ENCODE data around the gene TYK2. TPM values are rescaled to one million over a fixed set of nuclear protein-coding genes. Genes with fewer than 3 reads are reported as not detected.
A peak's percentile ranks its signal among the peaks of the same experiment; 100 is the strongest.

Gene TYK2
- total and polyA plus RNA-seq, 2 of the 13 experiments (the other 11 are each of a cell fraction or from before 2014, with no cell fraction given): 38.8 to 60.1 TPM

DNA sequence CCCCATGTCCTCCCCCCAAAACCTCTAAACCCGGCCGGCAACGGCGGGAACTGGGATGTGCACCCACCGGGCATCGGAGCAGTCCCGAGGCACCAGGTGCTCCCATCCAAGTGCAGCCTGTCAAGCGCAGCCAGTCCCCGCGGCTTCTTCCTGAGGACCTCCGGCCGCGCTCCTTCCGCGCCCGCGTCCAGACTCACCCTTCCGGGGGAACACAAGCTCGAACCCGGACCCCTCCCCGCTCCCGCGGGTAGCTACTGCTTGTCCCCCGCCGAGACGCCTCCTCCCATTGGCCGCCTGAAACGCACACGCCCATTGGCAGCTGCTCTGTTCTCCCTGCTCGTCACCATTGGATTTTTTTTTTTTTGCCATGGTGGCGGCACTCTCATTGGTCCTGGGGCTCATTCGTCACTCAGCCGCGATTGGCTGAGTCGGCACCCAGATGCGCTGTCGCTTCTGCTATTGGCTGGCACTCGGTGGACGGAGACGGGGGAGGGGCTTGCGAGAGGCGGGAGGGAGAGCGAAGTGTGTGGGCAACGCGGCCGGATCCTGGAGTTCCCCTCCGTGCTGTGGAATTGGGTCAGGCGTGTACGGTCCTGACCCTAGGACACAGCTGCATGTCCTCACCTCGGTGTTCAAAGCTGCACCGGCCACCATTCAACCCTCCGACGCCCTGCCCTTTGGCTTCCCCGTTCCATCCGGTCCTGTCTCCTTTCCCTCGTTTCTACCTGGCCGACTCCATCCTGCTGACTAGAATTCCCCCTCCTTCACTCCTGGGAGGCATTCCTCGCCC lies at the start of gene TYK2 (continued):
- no peak for TF ChIP-seq ZNF674 (CRISPR knock-in tag; IDR thresholded peaks at IDR 0.05; ENCODE audit: low read depth)
- TF ChIP-seq ZBTB8A (CRISPR knock-in tag; IDR thresholded peaks at IDR 0.05; ENCODE audit: borderline replicate concordance, low read depth): no peak
- 0 out of 2 replicates have a peak, but pooled peaks have one; percentile 74 for TF ChIP-seq ZFP82 (CRISPR knock-in tag; IDR thresholded peaks at IDR 0.05; ENCODE audit: borderline replicate concordance)
- no peak for TF ChIP-seq NFE2L1 (CRISPR knock-in tag; IDR thresholded peaks at IDR 0.05; ENCODE audit: borderline replicate concordance)
- 0 out of 2 replicates have a peak, but pooled peaks have one; percentile 64 for TF ChIP-seq ZNF468 (CRISPR knock-in tag; IDR thresholded peaks at IDR 0.05)
- TF ChIP-seq RFX3 (CRISPR knock-in tag; IDR thresholded peaks at IDR 0.05): no peak
- TF ChIP-seq ZFX (CRISPR knock-in tag; IDR thresholded peaks at IDR 0.05; ENCODE audit: low read depth): peak; percentile 69; the same call in 1 of the 2 replicates
- TF ChIP-seq, protein P1, sequence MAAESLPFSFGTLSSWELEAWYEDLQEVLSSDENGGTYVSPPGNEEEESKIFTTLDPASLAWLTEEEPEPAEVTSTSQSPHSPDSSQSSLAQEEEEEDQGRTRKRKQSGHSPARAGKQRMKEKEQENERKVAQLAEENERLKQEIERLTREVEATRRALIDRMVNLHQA (CRISPR knock-in tag; IDR thresholded peaks at IDR 0.05): no peak
- TF ChIP-seq CENPT (CRISPR knock-in tag; IDR thresholded peaks at IDR 0.05; ENCODE audit: low read depth): no peak; the same call in 1 of the 2 replicates
- TF ChIP-seq ZNF367 (CRISPR knock-in tag; IDR thresholded peaks at IDR 0.05; ENCODE audit: borderline replicate concordance): no peak
- no peak for TF ChIP-seq USF2 (IDR thresholded peaks at IDR 0.05; ENCODE audit: low read depth, low read length)
- TF ChIP-seq USF2 (CRISPR knock-in tag; IDR thresholded peaks at IDR 0.05; ENCODE audit: borderline replicate concordance): peak; percentile 37; the same call in 1 of the 2 replicates
- no peak for TF ChIP-seq ZNF775 (CRISPR knock-in tag; IDR thresholded peaks at IDR 0.05; ENCODE audit: borderline replicate concordance)
- TF ChIP-seq ZNF615 (CRISPR knock-in tag; IDR thresholded peaks at IDR 0.05; ENCODE audit: borderline replicate concordance): no peak
- 0 out of 2 replicates have a peak, but pooled peaks have one; percentile 60 for TF ChIP-seq ZNF225 (CRISPR knock-in tag; IDR thresholded peaks at IDR 0.05)
- peak; percentile 35; the same call in 1 of the 2 replicates for TF ChIP-seq HCFC1 (IDR thresholded peaks at IDR 0.05; ENCODE audit: low read depth, low read length)
- no peak for TF ChIP-seq SETDB1 (CRISPR knock-in tag; IDR thresholded peaks at IDR 0.05; ENCODE audit: borderline replicate concordance)
- TF ChIP-seq, protein P2, sequence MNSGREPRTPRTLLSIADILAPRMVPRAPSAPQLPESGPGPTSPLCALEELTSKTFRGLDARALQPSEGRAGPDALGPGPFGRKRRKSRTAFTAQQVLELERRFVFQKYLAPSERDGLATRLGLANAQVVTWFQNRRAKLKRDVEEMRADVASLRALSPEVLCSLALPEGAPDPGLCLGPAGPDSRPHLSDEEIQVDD (CRISPR knock-in tag; IDR thresholded peaks at IDR 0.05; ENCODE audit: borderline replicate concordance): peak; percentile 48; the same call in 1 of the 2 replicates
- TF ChIP-seq NKX3-1 (CRISPR knock-in tag; IDR thresholded peaks at IDR 0.05): peak; percentile 27
- TF ChIP-seq SUZ12 (IDR thresholded peaks at IDR 0.05; ENCODE audit: low read depth, low read length): no peak
- TF ChIP-seq ZFP62 (CRISPR knock-in tag; IDR thresholded peaks at IDR 0.05): no peak
- peak; percentile 98 for TF ChIP-seq ATF1 (CRISPR knock-in tag; IDR thresholded peaks at IDR 0.05)
- TF ChIP-seq NCOA1 (CRISPR knock-in tag; IDR thresholded peaks at IDR 0.05): no peak; the same call in 1 of the 2 replicates
- peak; percentile 89; the same call in 1 of the 2 replicates for TF ChIP-seq ZNF589 (CRISPR knock-in tag; conservative IDR thresholded peaks at IDR 0.05)
- TF ChIP-seq TMF1 (CRISPR knock-in tag; IDR thresholded peaks at IDR 0.05; ENCODE audit: low read depth): no peak
- TF ChIP-seq PPARG (CRISPR knock-in tag; conservative IDR thresholded peaks at IDR 0.05): 0 out of 2 replicates have a peak, but pooled peaks have one; percentile 14
- no peak for TF ChIP-seq NFE2 (CRISPR knock-in tag; IDR thresholded peaks at IDR 0.05)
- peak in 1 of 2 experiments; percentile 6; a peak in 1 of 4 replicates for TF ChIP-seq EP300 (IDR thresholded peaks at IDR 0.05; ENCODE audit: low read depth in 2 of 2, low read length in 2 of 2)
- peak; percentile 18; the same call in 1 of the 2 replicates for TF ChIP-seq EP300 (CRISPR knock-in tag; IDR thresholded peaks at IDR 0.05; ENCODE audit: borderline replicate concordance)
